Measurements from ENCODE around the gene MVB12B. TPM values are rescaled to one million over a fixed set of nuclear protein-coding genes. Genes with fewer than 3 reads are reported as not detected.

Gene MVB12B
- total and polyA plus RNA-seq, 4 experiments from 2014 or later: 0.30 to 6.5 (median 4.9) TPM

GRCh38 chr9:126504086-126504976 is 177.7 kb downstream of the MVB12B start:
- no peak overlapping the region for H3K4me3 Mint-ChIP-seq
- peaks cover 5% of the 10 kb centered on the region for H3K27me3 ChIP-seq (ENCODE audit: insufficient read depth, low read length)
- no peak for DNase-seq
- H3K9me3 ChIP-seq (ENCODE audit: control insufficient read depth in 1 of 2, low read length in 2 of 2): no peaks in the 10 kb centered on the region
- no peaks in the 10 kb centered on the region for H3K36me3 ChIP-seq (ENCODE audit: insufficient read depth, low read length)
- no peak overlapping the region for H3K27ac Mint-ChIP-seq
- peaks cover 2 to 11% (median 5%) of the 10 kb centered on the region in 4 donors for H3K4me1 Mint-ChIP-seq
- peaks cover 6 to 7% of the 10 kb centered on the region in 2 donors for H3K27me3 Mint-ChIP-seq
- no peak overlapping the region for H3K27ac ChIP-seq (ENCODE audit: low read depth, low read length)
- peaks cover 5% of the 10 kb centered on the region for H3K4me1 ChIP-seq (ENCODE audit: insufficient read depth, low read length)
- H3K4me3 ChIP-seq (ENCODE audit: low read length in 2 of 2): no peak overlapping the region
- no peaks in the 10 kb centered on the region for H3K36me3 Mint-ChIP-seq
- ChIA-PET CTCF (ENCODE audit: partially characterized antibody) (interaction anchor here (0.5 to 14.9 kb wide), 3 partner anchors 13 to 71 kb away, joined by 3 to 266 read pairs (median 4); no protein-coding TSS in a partner anchor), POLR2A (ENCODE audit: partially characterized antibody) (no interaction called here)
- H3K9me3 Mint-ChIP-seq: no peaks in the 10 kb centered on the region
- intact Hi-C loops (cut with micrococcal nuclease): no loop called here

GRCh38 chr9:126504977-126505455 is 178.4 kb downstream of the MVB12B start:
- no peak overlapping the region for H3K4me3 ChIP-seq (ENCODE audit: low read length in 2 of 2)
- no peak overlapping the region for H3K27ac ChIP-seq (ENCODE audit: low read depth, low read length)
- no peaks in the 10 kb centered on the region for H3K4me1 ChIP-seq (ENCODE audit: insufficient read depth, low read length)
- Mint-ChIP-seq H3K9me3 (no peaks in the 10 kb centered on the region), H3K36me3 (no peaks in the 10 kb centered on the region), H3K27ac (no peak overlapping the region), H3K27me3 (peaks cover 6 to 7% of the 10 kb centered on the region in 2 donors), H3K4me1 (peaks cover 2 to 9% (median 4%) of the 10 kb centered on the region in 4 donors), H3K4me3 (no peak overlapping the region)
- peaks cover 2% of the 10 kb centered on the region for H3K27me3 ChIP-seq (ENCODE audit: insufficient read depth, low read length)
- intact Hi-C loops (cut with micrococcal nuclease): no loop called here
- CTCF ChIA-PET (ENCODE audit: partially characterized antibody): interaction anchor here (0.5 to 14.9 kb wide), 3 partner anchors 14 to 71 kb away, joined by 3 to 266 read pairs (median 4); no protein-coding TSS in a partner anchor
- POLR2A ChIA-PET (ENCODE audit: partially characterized antibody): no interaction called here
- no peaks in the 10 kb centered on the region for H3K36me3 ChIP-seq (ENCODE audit: insufficient read depth, low read length)
- no peaks in the 10 kb centered on the region for H3K9me3 ChIP-seq (ENCODE audit: control insufficient read depth in 1 of 2, low read length in 2 of 2)
- no peak for DNase-seq

GRCh38 chr9:126505697-126506346 is 179.2 kb downstream of the MVB12B start:
- Mint-ChIP-seq H3K36me3 (no peaks in the 10 kb centered on the region), H3K27me3 (peaks cover 3 to 5% of the 10 kb centered on the region in 2 donors), H3K9me3 (no peaks in the 10 kb centered on the region), H3K4me1 (peaks cover under 1 to 4% (median 2%) of the 10 kb centered on the region in 4 donors), H3K27ac (peak overlapping the region in 1 of 7 donors; percentile 70), H3K4me3 (no peak overlapping the region)
- Histone ChIP-seq H3K36me3 (ENCODE audit: insufficient read depth, low read length) (no peaks in the 10 kb centered on the region), H3K4me1 (ENCODE audit: insufficient read depth, low read length) (no peaks in the 10 kb centered on the region), H3K4me3 (ENCODE audit: low read length in 2 of 2) (no peak overlapping the region), H3K27ac (ENCODE audit: low read depth, low read length) (no peak overlapping the region), H3K9me3 (ENCODE audit: control insufficient read depth in 1 of 2, low read length in 2 of 2) (no peaks in the 10 kb centered on the region), H3K27me3 (ENCODE audit: insufficient read depth, low read length) (no peaks in the 10 kb centered on the region)
- DNase-seq: no peak
- ChIA-PET CTCF (ENCODE audit: partially characterized antibody) (no interaction called here), POLR2A (ENCODE audit: partially characterized antibody) (no interaction called here)
- intact Hi-C loops (cut with micrococcal nuclease): no loop called here

GRCh38 chr9:126506361-126507317 is 180.0 kb downstream of the MVB12B start:
- intact Hi-C loops (cut with micrococcal nuclease): no loop called here
- Histone ChIP-seq H3K9me3 (ENCODE audit: control insufficient read depth in 1 of 2, low read length in 2 of 2) (no peaks in the 10 kb centered on the region), H3K4me1 (ENCODE audit: insufficient read depth, low read length) (no peaks in the 10 kb centered on the region), H3K27ac (ENCODE audit: low read depth, low read length) (no peak overlapping the region), H3K27me3 (ENCODE audit: insufficient read depth, low read length) (no peaks in the 10 kb centered on the region), H3K4me3 (ENCODE audit: low read length in 2 of 2) (no peak overlapping the region), H3K36me3 (ENCODE audit: insufficient read depth, low read length) (no peaks in the 10 kb centered on the region)
- Mint-ChIP-seq H3K4me1 (no peaks in the 10 kb centered on the region), H3K9me3 (no peaks in the 10 kb centered on the region), H3K27ac (no peak overlapping the region), H3K4me3 (no peak overlapping the region), H3K36me3 (no peaks in the 10 kb centered on the region), H3K27me3 (peaks cover 6 to 8% of the 10 kb centered on the region in 2 donors)
- DNase-seq: no peak
- ChIA-PET CTCF (ENCODE audit: partially characterized antibody) (interaction anchor here (0.7 to 1.6 kb wide), 5 partner anchors 11 to 204 kb away, joined by 3 to 6 read pairs (median 4); no protein-coding TSS in a partner anchor), POLR2A (ENCODE audit: partially characterized antibody) (no interaction called here)

- CTCF ChIA-PET (ENCODE audit: partially characterized antibody): interaction anchor here (0.7 to 1.6 kb wide), 8 partner anchors 9 to 205 kb away, joined by 3 to 7 read pairs (median 4); no protein-coding TSS in a partner anchor
- intact Hi-C loops (cut with micrococcal nuclease): no loop called here
- H3K4me3 Mint-ChIP-seq: no peak overlapping the region
Observed at GRCh38 chr9:126507318-126508109, 180.9 kb downstream of the MVB12B start.

GRCh38 chr9:126508171-126508591 is 181.6 kb downstream of the MVB12B start:
- Histone ChIP-seq H3K4me1 (ENCODE audit: insufficient read depth, low read length) (no peaks in the 10 kb centered on the region), H3K4me3 (ENCODE audit: low read length in 2 of 2) (no peak overlapping the region), H3K27me3 (ENCODE audit: insufficient read depth, low read length) (peaks cover 2% of the 10 kb centered on the region), H3K36me3 (ENCODE audit: insufficient read depth, low read length) (no peaks in the 10 kb centered on the region), H3K9me3 (ENCODE audit: control insufficient read depth in 1 of 2, low read length in 2 of 2) (no peaks in the 10 kb centered on the region), H3K27ac (ENCODE audit: low read depth, low read length) (no peak overlapping the region)
- Mint-ChIP-seq H3K4me1 (no peaks in the 10 kb centered on the region), H3K36me3 (no peaks in the 10 kb centered on the region), H3K9me3 (no peaks in the 10 kb centered on the region), H3K4me3 (no peak overlapping the region), H3K27me3 (peaks cover 10 to 17% of the 10 kb centered on the region in 2 donors), H3K27ac (no peak overlapping the region)
- intact Hi-C loops (cut with micrococcal nuclease): no loop called here
- CTCF ChIA-PET (ENCODE audit: partially characterized antibody): interaction anchor here (1.1 to 1.6 kb wide), 5 partner anchors 10 to 206 kb away, joined by 3 to 7 read pairs (median 4); no protein-coding TSS in a partner anchor
- POLR2A ChIA-PET (ENCODE audit: partially characterized antibody): no interaction called here
- no peak for DNase-seq

More at GRCh38 chr9:126507318-126508109, 180.9 kb downstream of the MVB12B start:
- POLR2A ChIA-PET (ENCODE audit: partially characterized antibody): no interaction called here
- H3K4me3 ChIP-seq (ENCODE audit: low read length in 2 of 2): no peak overlapping the region
- no peaks in the 10 kb centered on the region for H3K27me3 ChIP-seq (ENCODE audit: insufficient read depth, low read length)
- H3K36me3 ChIP-seq (ENCODE audit: insufficient read depth, low read length): no peaks in the 10 kb centered on the region
- no peak for DNase-seq
- Mint-ChIP-seq H3K36me3 (no peaks in the 10 kb centered on the region), H3K27me3 (peaks cover 8 to 13% of the 10 kb centered on the region in 2 donors), H3K27ac (no peak overlapping the region), H3K4me1 (no peaks in the 10 kb centered on the region), H3K9me3 (no peaks in the 10 kb centered on the region)
- H3K27ac ChIP-seq (ENCODE audit: low read depth, low read length): no peak overlapping the region
- H3K9me3 ChIP-seq (ENCODE audit: control insufficient read depth in 1 of 2, low read length in 2 of 2): no peaks in the 10 kb centered on the region
- no peaks in the 10 kb centered on the region for H3K4me1 ChIP-seq (ENCODE audit: insufficient read depth, low read length)
